Stimulated activated CD4-positive, alpha-beta T cell treated with anti-CD3 and anti-CD28 coated beads, Interleukin-1b, Interleukin-23, amount 100 ng/mL, for 48 hours (primary cell): ENCODE measurements around the gene ATP8A1.

ENCODE experiments used
- DNase-seq: peaks from one replicate; pipeline ENCODE4 v3.0.0-alpha.2; 2020

Gene ATP8A1

GRCh38 chr4:42359711-42360110 lies 297.2 kb downstream of the ATP8A1 start:
- DNase-seq, result no peak
